Activated T-cell treated with anti-CD3 and anti-CD28 coated beads, Interleukin-2, amount 50 U/mL, for 4 hours (primary cell): ENCODE results near the gene SLC25A3. TPM values are rescaled to one million over a fixed set of nuclear protein-coding genes. Genes with fewer than 3 reads are reported as not detected.
"Not testable (repeated sequence)": the region's sequence is repeated elsewhere in the genome, so short reads cannot be mapped to it uniquely, and the experiment has no call there.

Source experiments
- ATAC-seq, 2 donors: fragments of 200-7000 bp; cut with Tn5 transposase; one replicate each; pipeline ENCODE4 v1.10.0; 2021
- DNase-seq: peaks from one replicate; pipeline ENCODE4 v3.0.0-alpha.2; 2020
- H3K27me3 Mint-ChIP-seq: one replicate; pipeline ENCODE4 v1.8.0; 2021; ENCODE audit warnings: low read depth, mixed read lengths
- H3K36me3 Mint-ChIP-seq: one replicate; pipeline ENCODE4 v1.8.0; 2022; ENCODE audit warnings: mixed read lengths; ENCODE audit not compliant: insufficient read depth
- H3K4me1 Mint-ChIP-seq: one replicate; pipeline ENCODE4 v1.8.0; 2021; ENCODE audit warnings: low read depth, mixed read lengths
- H3K4me3 Mint-ChIP-seq: one replicate; pipeline ENCODE4 v1.8.0; 2021; ENCODE audit warnings: mild to moderate bottlenecking, moderate library complexity, mixed read lengths
- H3K9me3 Mint-ChIP-seq: one replicate; pipeline ENCODE4 v1.8.0; 2021; ENCODE audit warnings: mixed read lengths
- total RNA-seq, 3 donors: library from RNA; stranded (reverse); gene quantifications; one replicate each; pipeline ENCODE4 v1.2.1, GENCODE V29; 2021

SLC25A3 gene
- total RNA-seq, 3 donors from 2014 or later = 658 to 671 (median 664) TPM

DNA sequence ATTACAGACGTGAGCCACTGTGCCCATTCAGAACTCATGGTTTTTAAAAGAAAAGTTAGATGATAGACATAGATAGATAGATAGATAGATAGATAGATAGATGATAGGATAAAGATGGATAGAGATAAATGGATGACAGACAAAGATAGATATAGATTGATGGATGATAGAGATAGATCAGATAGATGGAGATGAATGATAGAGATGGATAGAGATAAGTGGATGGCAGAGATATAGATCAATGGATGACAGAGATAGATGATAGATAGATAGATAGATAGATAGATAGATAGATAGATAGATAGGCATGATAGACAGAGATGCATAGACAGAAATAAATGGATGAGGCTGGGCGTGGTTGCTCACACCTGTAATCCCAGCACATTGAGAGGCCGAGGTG lies 13.7 kb upstream of the SLC25A3 start:
- no peak overlapping the region for H3K4me3 Mint-ChIP-seq

DNA sequence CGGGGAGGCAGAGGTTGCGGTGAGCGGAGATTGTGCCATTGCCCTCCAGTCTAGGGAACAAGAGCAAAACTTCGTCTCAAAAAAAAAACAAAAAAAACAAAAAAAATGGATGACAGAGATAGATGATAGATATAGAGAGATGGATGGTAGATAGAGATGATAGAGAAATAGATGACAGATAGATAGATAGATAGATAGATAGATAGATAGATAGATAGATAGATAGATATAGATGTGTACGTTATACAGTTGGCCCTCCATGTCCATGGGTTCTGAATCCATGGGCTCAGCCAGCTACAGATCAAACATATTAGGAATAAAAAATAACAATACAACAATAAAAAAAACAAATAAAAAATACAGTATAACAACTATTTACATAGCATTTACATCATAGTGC lies 12.8 kb upstream of the SLC25A3 start:
- H3K36me3 Mint-ChIP-seq = no peaks in the 10 kb centered on the region
- H3K27me3 Mint-ChIP-seq = peaks cover 2% of the 10 kb centered on the region
- DNase-seq (no peak), ATAC-seq (no peak)
- no peaks in the 10 kb centered on the region for H3K9me3 Mint-ChIP-seq
- no peak overlapping the region for H3K4me3 Mint-ChIP-seq
- H3K4me1 Mint-ChIP-seq = no peaks in the 10 kb centered on the region

More for the DNA sequence above, 13.7 kb upstream of the SLC25A3 start:
- ATAC-seq (no peak), DNase-seq (no peak)
- H3K4me1 Mint-ChIP-seq = no peaks in the 10 kb centered on the region
- peaks cover 2% of the 10 kb centered on the region for H3K27me3 Mint-ChIP-seq
- H3K36me3 Mint-ChIP-seq = no peaks in the 10 kb centered on the region
- no peaks in the 10 kb centered on the region for H3K9me3 Mint-ChIP-seq

DNA sequence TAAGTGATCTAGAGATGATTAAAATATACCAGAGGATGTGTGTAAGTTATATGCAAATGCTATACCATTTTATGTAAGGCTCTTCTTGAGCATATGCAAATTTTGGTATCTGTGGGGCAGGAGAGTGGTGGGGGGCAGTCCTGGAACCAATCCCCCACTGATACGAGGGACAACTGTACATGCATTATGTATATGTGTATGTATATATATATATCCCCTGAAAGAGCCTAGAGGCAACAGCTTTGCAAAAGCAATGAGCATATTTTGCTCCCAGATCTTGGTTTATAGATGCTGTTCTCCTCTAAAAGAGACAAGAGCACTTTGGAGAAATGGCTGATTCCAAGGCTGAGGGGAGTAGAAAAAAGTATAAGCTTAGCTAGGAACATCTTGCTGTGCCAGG lies 12.4 kb upstream of the SLC25A3 start:
- no peak for DNase-seq
- Mint-ChIP-seq H3K36me3 (no peaks in the 10 kb centered on the region), H3K9me3 (no peaks in the 10 kb centered on the region), H3K27me3 (peaks cover 2% of the 10 kb centered on the region), H3K4me3 (no peak overlapping the region), H3K4me1 (no peaks in the 10 kb centered on the region)
- ATAC-seq = no peak

DNA sequence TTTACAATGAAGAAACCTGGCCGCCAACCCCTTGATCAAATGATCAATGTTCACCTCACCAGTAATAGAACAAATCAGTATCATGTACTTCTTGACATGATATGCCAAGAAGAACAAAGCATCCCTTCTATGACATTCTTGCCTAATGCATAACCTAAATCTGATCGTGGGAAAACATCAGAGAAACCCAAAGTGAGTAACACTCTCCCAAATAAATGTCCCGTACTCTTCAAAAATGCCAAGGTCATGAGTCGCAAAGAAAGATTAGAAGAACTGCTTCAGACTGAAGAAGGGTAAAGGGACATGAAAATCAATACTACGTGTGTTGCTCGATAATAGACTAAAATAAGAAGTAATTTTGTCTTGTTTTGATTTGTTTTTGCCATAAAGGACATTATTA lies 11.4 kb upstream of the SLC25A3 start:
- no peak for DNase-seq
- no peaks in the 10 kb centered on the region for H3K27me3 Mint-ChIP-seq
- ATAC-seq = no peak
- no peaks in the 10 kb centered on the region for H3K36me3 Mint-ChIP-seq
- H3K4me3 Mint-ChIP-seq = no peak overlapping the region
- H3K9me3 Mint-ChIP-seq = no peaks in the 10 kb centered on the region
- no peaks in the 10 kb centered on the region for H3K4me1 Mint-ChIP-seq

DNA sequence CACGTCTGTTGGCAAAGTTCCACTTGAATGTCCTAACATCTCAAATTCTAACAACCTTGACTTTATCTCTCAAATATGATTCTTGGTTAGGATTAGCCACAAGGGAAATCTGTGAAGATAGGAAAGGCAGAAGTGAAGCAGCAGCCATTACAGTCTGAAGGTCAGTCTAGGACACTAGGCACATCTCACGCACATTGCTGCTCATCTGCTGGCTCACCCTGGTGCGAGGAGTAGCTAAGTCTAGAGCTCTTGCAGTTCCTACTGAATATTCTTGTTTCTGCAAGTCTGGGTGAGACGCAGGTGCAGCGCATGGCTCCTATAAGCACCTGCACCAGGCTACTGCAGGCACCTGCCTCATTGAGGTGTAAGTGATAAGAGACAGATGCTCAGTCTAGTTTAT lies 6.4 kb upstream of the SLC25A3 start:
- no peaks in the 10 kb centered on the region for H3K27me3 Mint-ChIP-seq
- ATAC-seq (no peak), DNase-seq (no peak)
- H3K36me3 Mint-ChIP-seq = no peaks in the 10 kb centered on the region
- no peaks in the 10 kb centered on the region for H3K9me3 Mint-ChIP-seq
- H3K4me3 Mint-ChIP-seq = no peak overlapping the region
- peaks cover 2% of the 10 kb centered on the region for H3K4me1 Mint-ChIP-seq

DNA sequence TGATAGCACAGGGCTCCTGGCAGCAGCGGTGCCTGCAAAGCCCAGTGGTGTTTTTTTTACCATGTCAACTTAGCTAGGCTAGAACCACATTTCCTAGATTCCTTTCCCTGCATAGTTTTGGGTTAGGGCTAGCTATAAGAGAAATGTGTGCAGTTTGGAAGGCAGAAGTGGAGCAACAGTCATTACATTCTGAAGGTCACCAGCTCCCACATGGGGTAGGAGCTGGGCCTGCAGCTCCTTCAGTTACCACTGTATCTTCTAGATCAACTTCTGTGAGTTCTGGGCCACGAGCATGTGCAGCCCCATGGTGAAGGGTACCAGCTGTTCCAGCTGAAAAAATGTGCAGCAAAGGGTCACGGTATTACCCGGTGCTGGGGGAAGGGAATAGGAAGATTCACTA lies 2.3 kb upstream of the SLC25A3 start:
- peaks cover 21% of the 10 kb centered on the region for H3K4me1 Mint-ChIP-seq
- H3K4me3 Mint-ChIP-seq = no peak overlapping the region
- H3K27me3 Mint-ChIP-seq = no peaks in the 10 kb centered on the region
- no peak for ATAC-seq
- H3K9me3 Mint-ChIP-seq = no peaks in the 10 kb centered on the region
- peaks cover 16% of the 10 kb centered on the region for H3K36me3 Mint-ChIP-seq
- no peak for DNase-seq

DNA sequence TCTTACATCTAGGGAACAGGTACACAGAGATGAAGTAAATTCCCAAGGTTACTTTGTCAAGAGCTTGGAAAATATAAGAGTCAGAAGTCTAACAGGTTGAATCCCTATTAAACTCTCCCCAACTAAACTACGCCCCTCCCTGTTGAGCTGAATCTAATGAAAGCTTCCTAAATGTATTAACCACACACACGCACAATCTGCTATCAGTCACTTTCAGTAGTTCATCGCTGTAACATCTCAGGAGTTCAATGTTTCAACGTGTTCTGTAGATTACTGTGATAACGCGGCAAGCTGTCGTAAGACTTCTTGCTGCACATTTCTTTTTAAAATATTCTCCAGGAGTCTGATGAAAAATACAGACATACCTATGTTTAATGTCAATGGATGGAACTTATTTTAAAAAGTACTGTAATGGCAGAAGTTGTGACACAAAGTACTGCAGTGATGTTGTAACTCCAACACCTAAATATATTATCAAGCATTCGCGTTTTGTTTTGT lies 612 bp upstream of the SLC25A3 start:
- H3K36me3 Mint-ChIP-seq = peaks cover 16% of the 10 kb centered on the region
- peak overlapping the region; percentile 99 for H3K4me3 Mint-ChIP-seq
- H3K9me3 Mint-ChIP-seq = no peaks in the 10 kb centered on the region
- H3K4me1 Mint-ChIP-seq = peaks cover 30% of the 10 kb centered on the region
- no peaks in the 10 kb centered on the region for H3K27me3 Mint-ChIP-seq
- DNase-seq (no peak), ATAC-seq (peak; percentile 11 to 13)

DNA sequence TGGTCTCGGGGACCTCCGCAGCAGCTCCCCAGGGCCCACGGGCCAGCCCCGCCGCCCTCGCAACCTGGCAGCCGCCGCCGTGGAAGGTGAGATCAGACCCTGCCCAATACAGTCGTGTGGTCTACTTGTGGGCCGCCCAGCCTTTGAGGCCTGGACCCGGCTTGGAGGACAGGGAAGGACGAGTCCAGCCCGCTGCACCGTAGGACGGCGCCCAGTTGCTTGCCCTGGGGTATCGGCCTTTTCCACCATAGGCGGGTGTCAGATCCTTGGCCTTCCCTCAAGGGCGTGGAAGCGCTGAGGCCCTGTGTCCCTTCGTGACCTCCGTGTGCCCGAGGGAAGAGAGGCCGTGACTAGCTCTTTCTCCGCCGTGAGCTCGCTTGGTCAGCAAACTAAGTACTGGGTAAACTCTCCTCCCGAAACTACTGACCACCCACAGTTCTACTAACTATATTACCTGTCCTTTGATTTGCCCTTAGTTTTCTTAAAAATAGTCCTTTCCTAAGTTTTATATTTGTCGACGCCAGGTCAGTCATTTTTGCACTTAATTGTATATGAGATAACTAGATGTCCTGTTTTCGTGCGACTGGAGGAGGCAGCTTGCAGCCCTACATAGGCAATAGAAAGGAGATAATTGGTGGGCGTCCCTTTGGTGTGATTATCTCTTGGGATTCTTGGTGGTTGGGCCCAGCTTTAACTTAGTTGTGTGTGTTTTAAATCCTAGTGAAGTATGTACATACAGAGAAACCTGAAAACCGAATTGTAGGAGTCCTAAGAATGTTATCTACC lies 757 bp downstream of the SLC25A3 start:
- H3K9me3 Mint-ChIP-seq = no peaks in the 10 kb centered on the region
- no peaks in the 10 kb centered on the region for H3K27me3 Mint-ChIP-seq
- H3K4me3 Mint-ChIP-seq = peak overlapping the region; percentile 99
- H3K36me3 Mint-ChIP-seq = peaks cover 19% of the 10 kb centered on the region
- H3K4me1 Mint-ChIP-seq = peaks cover 35% of the 10 kb centered on the region
- DNase-seq (peak; percentile 23), ATAC-seq (peak; percentile 12 to 24)

DNA sequence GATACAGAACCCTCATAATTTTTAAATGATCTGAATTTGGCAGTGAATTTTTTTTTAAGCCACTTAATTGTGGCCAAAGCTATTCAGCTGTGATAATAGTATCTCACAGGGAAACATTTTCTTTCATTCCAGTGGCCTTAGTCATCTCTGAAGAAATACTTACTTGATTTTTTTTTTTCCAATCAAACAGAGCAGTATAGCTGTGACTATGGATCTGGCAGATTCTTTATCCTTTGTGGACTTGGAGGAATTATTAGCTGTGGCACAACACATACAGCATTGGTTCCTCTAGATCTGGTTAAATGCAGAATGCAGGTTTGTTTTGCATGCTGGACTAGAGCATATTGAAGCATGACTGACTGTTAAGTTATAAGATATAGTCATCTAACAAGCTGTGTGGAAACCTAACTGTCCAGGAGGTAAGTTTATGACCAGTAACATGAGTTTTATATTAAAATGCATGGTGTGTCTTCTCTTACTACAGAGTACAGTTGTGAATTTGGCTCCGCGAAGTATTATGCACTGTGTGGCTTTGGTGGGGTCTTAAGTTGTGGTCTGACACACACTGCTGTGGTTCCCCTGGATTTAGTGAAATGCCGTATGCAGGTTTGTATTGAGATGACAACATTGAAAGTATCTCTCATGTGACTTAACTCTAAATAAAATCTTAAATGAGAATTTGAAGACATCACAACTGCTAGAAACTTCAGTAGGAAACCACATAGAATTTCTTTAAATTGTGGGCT lies 1.9 kb downstream of the SLC25A3 start:
- H3K4me3 Mint-ChIP-seq = peak overlapping the region; percentile 99
- no peaks in the 10 kb centered on the region for H3K27me3 Mint-ChIP-seq
- H3K36me3 Mint-ChIP-seq = peaks cover 19% of the 10 kb centered on the region
- no peak for DNase-seq
- H3K9me3 Mint-ChIP-seq = no peaks in the 10 kb centered on the region
- ATAC-seq = peak in 1 of 2 donors; percentile 10
- H3K4me1 Mint-ChIP-seq = peaks cover 35% of the 10 kb centered on the region

DNA sequence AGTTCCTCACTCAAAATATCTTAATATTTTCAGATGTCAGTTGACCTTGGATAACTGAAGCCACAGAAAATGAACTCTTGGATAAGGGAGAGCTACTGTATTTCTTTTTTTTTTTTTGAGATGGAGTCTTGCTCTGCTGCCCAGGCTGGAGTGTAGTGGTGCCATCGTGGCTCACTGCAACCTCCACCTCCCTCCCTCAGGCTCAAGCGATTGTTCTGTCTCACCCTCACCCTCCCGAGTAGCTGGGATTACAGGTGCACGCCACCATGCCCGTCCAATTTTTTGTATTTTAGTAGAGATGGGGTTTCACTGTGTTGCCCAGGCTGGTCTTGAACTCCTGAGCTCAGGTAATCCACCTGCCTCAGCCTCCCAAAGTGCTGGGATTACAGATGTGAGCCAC lies 3.8 kb downstream of the SLC25A3 start:
- H3K4me3 Mint-ChIP-seq, H3K27me3 Mint-ChIP-seq, ATAC-seq, H3K9me3 Mint-ChIP-seq, DNase-seq: not testable (repeated sequence)
- H3K4me1 Mint-ChIP-seq = peaks cover 36% of the 10 kb centered on the region
- peaks cover 29% of the 10 kb centered on the region for H3K36me3 Mint-ChIP-seq

DNA sequence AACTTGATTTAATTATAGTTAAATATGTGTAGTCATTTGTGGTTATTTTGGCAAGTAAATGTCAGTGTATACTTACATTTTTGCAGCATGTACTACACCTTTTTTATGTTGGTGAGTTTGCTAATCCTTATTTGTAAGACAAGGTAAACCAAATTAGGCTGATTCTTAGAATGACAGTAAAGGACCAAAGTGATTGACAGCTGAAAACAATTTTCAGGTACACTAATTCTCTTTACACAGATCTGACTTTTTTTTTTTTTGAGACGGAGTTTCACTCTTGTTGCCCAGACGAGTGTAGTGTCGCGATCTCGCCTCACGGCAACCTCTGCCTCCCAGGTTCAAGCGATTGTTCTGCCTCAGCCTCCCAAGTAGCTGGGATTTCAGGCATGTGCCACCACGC lies 8.4 kb downstream of the SLC25A3 start:
- Mint-ChIP-seq H3K36me3 (peaks cover 23% of the 10 kb centered on the region), H3K4me3 (no peak overlapping the region), H3K9me3 (no peaks in the 10 kb centered on the region), H3K4me1 (peaks cover 14% of the 10 kb centered on the region), H3K27me3 (no peaks in the 10 kb centered on the region)
- ATAC-seq = no peak
- no peak for DNase-seq

DNA sequence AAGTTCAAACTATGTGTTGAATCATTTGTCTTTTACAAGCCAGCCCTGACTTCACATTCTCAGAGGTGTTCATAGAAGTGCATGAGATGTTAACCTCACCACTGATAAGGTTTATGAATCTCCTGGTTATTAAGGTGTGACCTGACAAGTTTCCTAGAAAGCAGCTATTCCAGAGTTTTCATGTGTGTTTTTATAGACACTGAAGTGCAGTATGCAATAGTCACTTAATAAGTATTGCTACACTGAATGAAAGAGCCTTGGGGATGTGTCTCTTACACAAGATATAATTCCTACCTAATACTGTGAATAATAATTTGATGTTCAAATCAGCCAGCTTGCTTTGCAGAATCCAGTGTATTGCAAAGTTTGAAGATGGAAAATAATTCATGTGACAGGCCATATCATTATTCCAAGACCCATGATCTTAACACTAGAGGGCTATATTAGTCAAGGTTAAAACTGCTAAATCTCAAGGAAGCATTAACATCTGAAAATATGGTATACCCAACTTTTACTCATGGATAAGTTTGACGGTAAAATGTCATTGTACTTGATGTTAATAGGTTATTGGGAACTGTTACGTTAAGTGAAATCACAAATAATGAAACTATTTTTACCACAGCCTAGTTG lies 13.0 kb downstream of the SLC25A3 start:
- Mint-ChIP-seq H3K4me1 (peaks cover 6% of the 10 kb centered on the region), H3K36me3 (peaks cover 12% of the 10 kb centered on the region), H3K9me3 (no peaks in the 10 kb centered on the region), H3K27me3 (no peaks in the 10 kb centered on the region), H3K4me3 (no peak overlapping the region)
- DNase-seq = no peak
- ATAC-seq = no peak

DNA sequence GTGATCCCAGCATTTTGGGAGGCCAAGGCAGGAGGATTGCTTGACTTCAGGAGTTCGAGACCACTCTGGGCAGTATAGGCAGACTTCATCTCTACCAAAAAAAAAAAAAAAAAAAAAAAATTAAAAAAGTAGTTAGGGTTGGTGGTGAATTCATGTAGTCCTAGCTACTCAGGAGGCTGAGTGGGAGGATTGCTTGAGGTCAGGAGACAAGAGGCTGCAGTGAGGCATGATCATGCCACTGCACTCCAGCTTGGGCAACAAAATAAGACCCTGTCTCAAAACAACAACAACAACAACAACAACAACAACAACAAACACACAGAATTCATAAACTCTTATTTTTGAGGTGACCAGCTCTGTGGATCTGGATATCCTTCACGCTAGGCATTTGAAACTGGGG lies 17.1 kb downstream of the SLC25A3 start:
- H3K27me3 Mint-ChIP-seq = no peaks in the 10 kb centered on the region
- peaks cover 10% of the 10 kb centered on the region for H3K4me1 Mint-ChIP-seq
- H3K36me3 Mint-ChIP-seq = no peaks in the 10 kb centered on the region
- no peaks in the 10 kb centered on the region for H3K9me3 Mint-ChIP-seq
- DNase-seq (no peak), ATAC-seq (no peak)
- H3K4me3 Mint-ChIP-seq = no peak overlapping the region

DNA sequence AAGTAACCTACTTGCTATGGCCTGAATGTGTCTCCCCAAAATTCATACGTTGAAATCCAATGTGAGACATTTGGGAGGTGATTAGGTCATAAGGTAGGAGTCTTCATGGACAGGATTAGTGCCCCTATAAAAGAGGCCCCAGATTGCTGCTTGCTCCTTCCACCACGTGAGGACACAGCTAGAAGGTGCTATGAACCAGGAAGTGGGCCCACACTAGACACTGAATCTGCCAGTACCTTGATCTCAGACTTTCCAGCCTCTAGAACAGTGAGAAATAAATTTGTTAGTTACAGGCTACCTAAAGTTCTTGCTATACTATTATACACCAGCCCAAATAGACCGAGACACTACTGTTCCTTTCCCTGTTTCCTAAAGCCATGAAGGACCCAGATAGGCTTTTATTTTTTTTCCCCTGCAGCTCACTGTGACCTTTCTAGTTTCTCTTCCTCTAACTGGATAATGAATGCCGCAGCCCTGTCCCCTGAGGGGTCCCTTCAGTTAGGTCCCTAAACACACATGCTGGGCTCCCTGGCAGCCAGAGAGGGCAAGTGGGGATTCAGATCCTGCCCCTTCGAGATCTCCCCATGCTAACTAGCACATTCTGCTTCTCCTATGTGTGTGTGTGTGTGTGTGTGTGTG lies 19.3 kb downstream of the SLC25A3 start:
- ATAC-seq = peak in 1 of 2 donors; percentile 46

More for the DNA sequence above, 19.3 kb downstream of the SLC25A3 start:
- Mint-ChIP-seq H3K27me3 (no peaks in the 10 kb centered on the region), H3K4me1 (peaks cover 4% of the 10 kb centered on the region), H3K9me3 (no peaks in the 10 kb centered on the region), H3K4me3 (no peak overlapping the region), H3K36me3 (no peaks in the 10 kb centered on the region)
- DNase-seq = no peak
